Measurements from ENCODE around the gene USP28.
A peak's percentile ranks its signal among the peaks of the same experiment; 100 is the strongest.
"Not testable (repeated sequence)": the region's sequence is repeated elsewhere in the genome, so short reads cannot be mapped to it uniquely, and the experiment has no call there.

USP28 gene

GRCh38 chr11:113875234-113876073 lies at the start of gene USP28:
Gene USP28 (minus strand): TSS chr11:113875572. CDS start chr11:113875501, 71 bp downstream.
- peak; percentile 82 to 98 for DNase-seq

- DNase-seq = no peak
These were observed 48.2 kb upstream of the USP28 start for GRCh38 chr11:113923572-113923971.

- DNase-seq = not testable (repeated sequence)
These were observed 36.1 kb upstream of the USP28 start for GRCh38 chr11:113911491-113911890.

GRCh38 chr11:113908098-113908497 lies 32.7 kb upstream of the USP28 start:
- DNase-seq = no peak

- no peak for DNase-seq
These were observed 32.3 kb upstream of the USP28 start for GRCh38 chr11:113907681-113908080.

GRCh38 chr11:113907152-113907551 lies 31.8 kb upstream of the USP28 start:
- no peak for DNase-seq

GRCh38 chr11:113906516-113906915 lies 31.1 kb upstream of the USP28 start:
- no peak for DNase-seq

GRCh38 chr11:113906038-113906437 lies 30.7 kb upstream of the USP28 start:
- no peak for DNase-seq

- no peak for DNase-seq
These were observed 29.2 kb upstream of the USP28 start, which contains the start of gene HTR3B for GRCh38 chr11:113904379-113905101. Gene HTR3B (plus strand): TSS chr11:113904796. CDS start chr11:113904934, 138 bp downstream.

- no peak for DNase-seq
These were observed 25.8 kb upstream of the USP28 start for GRCh38 chr11:113901141-113901540.

GRCh38 chr11:113896156-113896879 lies 20.9 kb upstream of the USP28 start:
- peak in 1 of 2 experiments; percentile 47 for DNase-seq

GRCh38 chr11:113895367-113896155 lies 20.2 kb upstream of the USP28 start:
- no peak for DNase-seq

GRCh38 chr11:113894421-113894996 lies 19.1 kb upstream of the USP28 start:
- DNase-seq = no peak

- no peak for DNase-seq
These were observed 13.5 kb upstream of the USP28 start for GRCh38 chr11:113888848-113889247.

GRCh38 chr11:113885897-113886296 lies 10.5 kb upstream of the USP28 start:
- DNase-seq = no peak

- DNase-seq = no peak
These were observed 9.0 kb upstream of the USP28 start for GRCh38 chr11:113884361-113884836.

- DNase-seq = no peak
These were observed 6.5 kb upstream of the USP28 start for GRCh38 chr11:113881856-113882255.

GRCh38 chr11:113880971-113881370 lies 5.6 kb upstream of the USP28 start:
- no peak for DNase-seq

GRCh38 chr11:113879446-113879845 lies 4.1 kb upstream of the USP28 start:
- DNase-seq = not testable (repeated sequence)

- DNase-seq = no peak
These were observed 2.3 kb upstream of the USP28 start for GRCh38 chr11:113877670-113878055.

- DNase-seq = no peak
These were observed 1.7 kb upstream of the USP28 start for GRCh38 chr11:113876798-113877669.
